Stimulated activated CD8-positive, alpha-beta memory T cell treated with anti-CD3 and anti-CD28 coated beads, Interleukin-4, amount 100 ng/mL, for 48 hours (primary cell): ENCODE measurements around the gene TMEM232.
"Not testable (repeated sequence)": the region's sequence is repeated elsewhere in the genome, so short reads cannot be mapped to it uniquely, and the experiment has no call there.

Experiments
- DNase-seq: peaks from one replicate; pipeline ENCODE4 v3.0.0-alpha.2; 2020

TMEM232 gene

DNA sequence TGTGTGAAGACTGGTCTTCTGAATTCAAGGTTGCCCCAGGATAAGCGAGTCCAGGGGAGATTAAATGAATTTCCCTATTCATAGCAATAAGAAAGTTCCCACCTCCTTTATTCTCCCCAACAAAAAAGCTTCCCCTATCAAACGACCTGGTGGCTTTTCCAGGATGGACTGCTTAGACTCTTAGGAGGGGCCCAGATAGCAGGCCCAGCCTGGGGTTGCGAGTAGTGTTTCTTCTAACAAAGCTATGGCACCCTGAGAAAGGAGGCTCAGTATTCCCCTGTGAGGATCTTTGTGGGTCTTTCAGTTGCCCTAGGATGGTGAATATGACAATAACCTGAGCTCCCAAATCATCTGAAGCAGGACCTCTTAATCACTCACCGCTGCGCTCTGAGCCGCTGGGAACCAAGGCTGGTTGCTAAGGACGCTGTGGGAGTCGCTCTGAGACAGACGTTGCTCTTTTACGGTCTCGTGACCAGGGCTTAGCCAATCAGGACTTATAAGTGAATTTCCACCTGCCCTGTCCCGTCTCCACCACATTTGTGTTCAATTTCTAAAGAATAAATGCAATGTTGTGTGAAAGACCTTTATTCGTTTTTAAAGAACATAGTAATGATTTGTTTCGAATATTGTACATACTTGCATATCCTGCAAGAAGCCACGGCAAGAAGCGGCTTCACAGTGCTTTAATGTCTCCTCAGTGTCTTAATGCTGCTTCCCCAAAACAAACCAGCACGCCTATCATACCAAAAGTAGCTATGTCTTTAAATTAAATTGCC is at the start of gene TMEM232:
Gene TMEM232 (minus strand): TSS at position 423 of the 776 bp plus-strand sequence. CDS start 59,319 bp downstream, outside the sequence.
- peak; percentile 77 for DNase-seq

DNA sequence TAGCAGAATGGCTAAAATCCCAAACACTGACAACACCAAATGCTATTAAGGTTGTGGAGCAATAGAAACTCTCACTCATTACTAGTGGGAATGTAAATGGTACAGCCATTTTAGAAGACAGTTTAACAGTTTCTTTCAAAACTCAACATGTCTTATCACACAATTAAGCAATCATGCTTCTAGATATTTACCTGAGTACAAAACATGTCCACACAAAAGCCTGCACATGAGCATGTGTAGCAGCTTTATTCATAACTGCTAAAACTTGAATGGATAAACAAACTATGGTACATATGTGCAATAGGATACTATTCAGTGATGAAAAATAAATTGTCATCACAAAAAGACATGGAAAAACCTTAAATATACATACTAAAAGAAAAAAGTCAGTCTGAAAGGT is 43.8 kb upstream of the TMEM232 start:
- DNase-seq = no peak

GRCh38 chr5:110769000-110769681 is 42.7 kb upstream of the TMEM232 start:
- no peak for DNase-seq

- DNase-seq = no peak
Measured at GRCh38 chr5:110768138-110768860, 41.8 kb upstream of the TMEM232 start.

GRCh38 chr5:110760158-110760557 is 33.7 kb upstream of the TMEM232 start:
- DNase-seq = no peak

DNA sequence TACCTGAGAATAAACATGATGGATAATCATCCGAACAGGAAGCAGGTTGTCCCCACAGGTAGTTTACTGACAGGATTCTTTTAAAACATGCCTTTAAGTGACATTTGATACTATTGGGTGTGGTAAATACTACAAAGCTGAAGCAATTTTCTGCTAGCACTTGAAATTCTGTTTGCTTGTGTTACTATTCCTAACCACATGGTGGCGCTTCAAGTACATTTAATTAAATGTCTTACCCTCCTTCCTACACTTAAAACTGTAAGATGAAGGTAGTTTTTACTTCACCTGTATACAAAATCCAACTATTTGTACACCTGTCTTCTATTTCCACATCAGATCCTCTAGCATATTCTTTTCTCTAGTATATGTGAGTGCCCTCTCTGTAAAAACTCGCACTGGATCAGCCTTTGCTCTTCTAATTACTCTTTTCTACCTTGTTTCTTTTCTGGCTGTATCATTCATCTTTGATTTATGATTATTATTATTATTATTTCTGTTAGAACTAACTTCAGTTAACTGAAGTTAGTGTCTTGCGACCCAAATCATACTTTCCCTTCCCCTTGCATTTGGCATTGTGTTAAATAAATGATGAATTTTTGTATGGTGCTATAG is 30.8 kb upstream of the TMEM232 start:
- peak; percentile 28 for DNase-seq

DNA sequence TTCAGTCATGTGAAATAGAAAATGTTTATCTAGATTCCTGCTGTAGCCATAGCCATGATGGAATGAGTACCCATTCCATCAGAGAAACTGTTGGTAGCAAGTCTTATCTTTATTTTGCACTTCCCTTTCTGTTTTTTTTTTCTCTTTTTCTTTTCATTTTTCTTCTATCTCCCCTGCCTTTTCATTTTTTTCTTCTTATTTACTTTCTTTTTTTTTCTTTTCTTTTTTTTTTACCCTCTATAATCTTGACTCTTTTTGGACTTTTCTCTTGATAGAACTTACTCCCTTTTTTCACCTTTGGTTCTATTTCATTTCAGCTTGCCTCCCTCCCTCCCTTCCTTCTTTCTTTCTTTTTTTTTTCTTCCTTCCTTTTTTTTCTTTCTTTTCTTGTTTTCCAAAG is 27.7 kb upstream of the TMEM232 start:
- no peak for DNase-seq

GRCh38 chr5:110753600-110753999 is 27.1 kb upstream of the TMEM232 start:
- no peak for DNase-seq

DNA sequence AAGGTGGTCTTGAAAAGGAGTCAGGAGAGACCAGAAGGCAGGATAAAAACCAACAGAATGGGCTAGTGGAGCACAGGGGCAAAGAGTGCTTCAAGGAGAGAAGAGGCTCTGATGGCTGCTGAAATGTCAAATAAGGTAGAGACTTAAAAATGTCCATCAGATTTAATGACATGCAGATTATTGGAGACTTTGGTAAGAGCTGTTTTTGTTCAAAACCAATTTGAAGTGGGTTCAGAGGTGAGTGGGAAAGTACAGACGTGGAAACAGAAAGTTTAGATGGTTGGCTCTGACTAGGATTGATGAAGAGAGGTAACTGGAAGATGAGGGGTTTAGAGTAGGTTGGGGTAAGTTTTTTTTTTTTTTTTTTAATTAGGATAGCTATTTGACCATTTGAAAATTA is 26.5 kb upstream of the TMEM232 start:
- no peak for DNase-seq

- DNase-seq = no peak
Measured at GRCh38 chr5:110751902-110752762, 25.7 kb upstream of the TMEM232 start.

DNA sequence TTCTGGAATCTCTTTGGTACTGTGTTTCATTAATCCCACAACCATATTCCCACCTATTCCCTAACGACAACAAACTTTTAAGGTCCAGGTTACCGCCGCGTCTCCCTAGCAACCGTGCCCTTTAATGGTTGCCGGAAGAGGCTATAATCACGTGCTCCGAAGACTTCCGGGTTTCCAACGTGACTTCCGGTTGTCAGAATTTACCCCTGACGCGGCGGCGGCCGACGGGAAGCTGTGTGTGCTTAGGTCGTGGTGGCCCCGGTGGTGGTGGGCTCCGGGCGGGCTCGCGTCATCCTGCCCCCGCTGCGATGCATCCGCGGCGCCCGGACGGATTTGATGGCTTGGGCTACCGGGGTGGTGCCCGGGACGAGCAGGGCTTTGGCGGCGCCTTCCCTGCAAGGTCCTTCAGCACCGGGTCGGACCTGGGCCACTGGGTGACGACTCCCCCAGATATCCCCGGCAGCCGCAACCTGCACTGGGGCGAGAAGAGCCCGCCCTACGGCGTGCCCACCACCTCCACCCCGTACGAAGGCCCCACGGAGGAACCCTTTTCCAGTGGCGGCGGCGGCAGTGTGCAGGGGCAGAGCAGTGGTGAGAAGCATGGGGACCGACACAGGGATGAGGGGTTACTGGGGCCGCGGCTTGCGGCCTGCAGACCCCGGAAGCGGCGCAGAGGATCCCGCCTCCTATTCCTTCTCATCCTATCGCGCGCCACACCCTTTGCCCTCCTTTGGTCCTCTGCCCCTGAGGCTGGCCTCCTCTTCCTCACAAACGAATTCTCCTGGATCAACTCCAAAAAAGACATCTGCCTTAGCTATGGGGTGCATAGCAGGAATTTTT is 12.6 kb upstream of the TMEM232 start, which contains the start of gene SLC25A46:
Gene SLC25A46 (plus strand): TSS at position 196 of the 840 bp plus-strand sequence. CDS start 113 bp downstream, at position 309.
- peak; percentile 88 for DNase-seq

DNA sequence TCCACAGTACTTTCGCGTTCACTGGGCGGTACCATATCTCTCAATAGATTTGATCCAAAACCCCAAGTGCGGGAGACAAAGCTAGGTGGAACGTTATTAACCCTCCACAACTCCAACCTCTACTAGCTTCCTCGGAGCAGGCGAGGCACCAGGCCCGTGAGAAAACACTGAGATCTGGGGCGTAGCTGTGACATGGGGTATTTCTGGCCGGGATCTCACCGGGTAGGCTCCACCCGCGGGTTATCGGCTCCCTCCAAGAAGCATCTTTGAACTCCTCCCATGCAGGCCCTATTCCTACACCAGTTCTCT is 12.0 kb upstream of the TMEM232 start:
- no peak for DNase-seq

GRCh38 chr5:110736753-110737152 is 10.3 kb upstream of the TMEM232 start:
- no peak for DNase-seq

- no peak for DNase-seq
Measured at GRCh38 chr5:110735556-110735955, 9.1 kb upstream of the TMEM232 start.

GRCh38 chr5:110734101-110734500 is 7.6 kb upstream of the TMEM232 start:
- DNase-seq = no peak

GRCh38 chr5:110731499-110731898 is 5.0 kb upstream of the TMEM232 start:
- DNase-seq = not testable (repeated sequence)

- DNase-seq = no peak
Measured at GRCh38 chr5:110727025-110727314, 499 bp upstream of the TMEM232 start.

- DNase-seq = no peak
Measured at GRCh38 chr5:110718311-110718710, 8.2 kb downstream of the TMEM232 start.

GRCh38 chr5:110716247-110717245 is 9.9 kb downstream of the TMEM232 start:
- no peak for DNase-seq

DNA sequence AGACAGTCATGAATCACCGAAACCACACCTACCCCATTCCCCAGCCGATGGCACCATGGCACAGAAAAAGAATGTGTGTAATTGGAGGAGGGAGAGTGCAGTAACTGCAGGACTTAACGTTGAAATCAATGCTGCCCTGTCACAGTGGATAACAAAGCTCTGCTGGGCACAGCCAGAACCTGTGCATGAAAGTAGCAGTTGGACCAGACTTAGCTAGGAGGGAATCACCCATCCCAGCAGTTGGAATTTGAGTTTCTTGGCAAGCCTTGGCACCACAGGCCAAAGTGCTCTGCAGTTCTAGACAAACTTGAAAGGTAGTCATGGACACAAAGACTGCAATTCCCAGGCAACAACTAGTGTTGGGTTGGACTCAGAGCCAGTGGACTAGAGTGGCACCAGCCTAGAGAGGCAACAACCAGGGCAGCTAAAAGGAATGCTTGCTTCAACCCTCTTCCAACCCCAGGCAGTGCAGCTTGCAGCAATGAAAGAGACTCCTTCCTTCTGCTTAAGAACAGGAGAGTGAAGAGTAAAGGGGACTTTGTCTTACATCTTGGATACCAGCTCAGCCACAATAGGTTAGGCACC is 19.1 kb downstream of the TMEM232 start:
- DNase-seq = no peak
